Esophagus muscularis mucosa (tissue), 4 donors: ENCODE results near the gene STX18.

ENCODE experiments used
- CTCF ChIP-seq, 3 experiments: fragments of 200-600 bp in 2 of 3; fragments of 450-650 bp in 1 of 3; sonication (generic) in 2 of 3; IDR thresholded peaks; one replicate each; pipeline ENCODE4 v1.5.1; 2017 to 2019; ENCODE audit warnings: antibody characterized with exemption in 3 of 3, mild to moderate bottlenecking in 2 of 3, moderate library complexity in 1 of 3
- EP300 ChIP-seq: sonication (generic); formaldehyde crosslinking; IDR thresholded peaks from one replicate; pipeline ENCODE4 v1.6.1; 2017; ENCODE audit warnings: antibody characterized with exemption
- POLR2AphosphoS5 ChIP-seq, 2 donors: sonication (generic); formaldehyde crosslinking; IDR thresholded peaks; one replicate each; pipeline ENCODE4 v1.6.1; 2017; ENCODE audit warnings: antibody characterized with exemption in 2 of 2

DNA sequence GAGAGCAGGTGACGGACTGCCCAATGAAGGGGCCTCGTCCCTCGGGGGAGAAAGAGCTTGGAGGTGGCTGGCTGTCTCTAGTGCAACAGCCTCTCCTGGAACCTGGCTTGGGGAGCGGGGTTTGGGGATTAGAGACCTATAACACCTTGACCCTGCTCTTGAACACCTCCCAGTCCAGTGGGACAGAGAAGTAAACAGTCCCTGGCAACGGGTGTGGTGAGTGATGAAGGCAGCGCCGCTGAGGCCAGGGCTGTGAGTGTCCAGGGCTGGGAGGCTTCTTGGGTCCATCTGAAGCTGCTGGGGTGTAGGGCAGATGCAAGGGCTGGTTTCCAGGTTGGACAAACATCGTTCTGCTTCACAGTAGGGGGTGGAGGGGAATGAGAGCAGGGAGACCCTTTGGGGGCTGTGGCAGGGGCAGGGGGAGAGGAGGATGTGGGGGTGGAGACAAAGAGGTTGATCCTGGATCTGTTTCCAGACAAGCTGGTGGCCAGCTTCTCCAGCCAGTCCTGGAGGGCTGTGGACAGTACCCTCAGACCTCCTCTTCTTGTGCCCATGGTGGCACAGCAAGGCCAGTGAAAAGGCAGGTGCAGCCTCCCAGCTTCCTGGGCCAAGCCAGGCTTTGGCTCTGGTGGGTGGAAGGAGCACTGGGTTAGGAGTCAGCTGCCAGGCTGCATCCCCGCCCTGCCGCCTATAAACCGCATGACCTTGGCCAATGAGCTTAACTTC lies 151.2 kb downstream of the STX18 start:
- TF ChIP-seq CTCF (IDR thresholded peaks at IDR 0.05): no peak
- TF ChIP-seq EP300: no peak
- TF ChIP-seq POLR2AphosphoS5 (IDR thresholded peaks at IDR 0.05): no peak
